GM12801 (cell line): ENCODE measurements around the gene GPRC5D.

Experiments
- CTCF ChIP-seq: IDR thresholded peaks from one replicate; pipeline ENCODE4 v1.5.1; 2011; ENCODE audit warnings: control low read depth; ENCODE audit not compliant: insufficient read length; ENCODE audit errors: extremely low read depth

The GPRC5D gene

GRCh38 chr12:12952036-12952435, at the start of gene GPRC5D:
TSS of gene GPRC5D (minus strand) at chr12:12952170. CDS start at chr12:12950384, 1,786 bp downstream.
- no peak for TF ChIP-seq CTCF

GRCh38 chr12:13001775-13002040, 49.7 kb upstream of the GPRC5D start:
- no peak for TF ChIP-seq CTCF

- no peak for TF ChIP-seq CTCF
These were observed 49.2 kb upstream of the GPRC5D start for GRCh38 chr12:13000925-13001774.

- no peak for TF ChIP-seq CTCF
These were observed 48.6 kb upstream of the GPRC5D start for GRCh38 chr12:13000616-13000924.

- no peak for TF ChIP-seq CTCF
These were observed 48.1 kb upstream of the GPRC5D start, which contains the start of gene HEBP1 for GRCh38 chr12:12999959-13000615. TSS of gene HEBP1 (minus strand) at chr12:13000265. CDS start at chr12:13000114, 151 bp downstream.

- TF ChIP-seq CTCF = no peak
These were observed 47.4 kb upstream of the GPRC5D start for GRCh38 chr12:12999271-12999958.

GRCh38 chr12:12998248-12998647, 46.3 kb upstream of the GPRC5D start:
- no peak for TF ChIP-seq CTCF
